Measurements from ENCODE around the gene SLC16A8.

The SLC16A8 gene

DNA sequence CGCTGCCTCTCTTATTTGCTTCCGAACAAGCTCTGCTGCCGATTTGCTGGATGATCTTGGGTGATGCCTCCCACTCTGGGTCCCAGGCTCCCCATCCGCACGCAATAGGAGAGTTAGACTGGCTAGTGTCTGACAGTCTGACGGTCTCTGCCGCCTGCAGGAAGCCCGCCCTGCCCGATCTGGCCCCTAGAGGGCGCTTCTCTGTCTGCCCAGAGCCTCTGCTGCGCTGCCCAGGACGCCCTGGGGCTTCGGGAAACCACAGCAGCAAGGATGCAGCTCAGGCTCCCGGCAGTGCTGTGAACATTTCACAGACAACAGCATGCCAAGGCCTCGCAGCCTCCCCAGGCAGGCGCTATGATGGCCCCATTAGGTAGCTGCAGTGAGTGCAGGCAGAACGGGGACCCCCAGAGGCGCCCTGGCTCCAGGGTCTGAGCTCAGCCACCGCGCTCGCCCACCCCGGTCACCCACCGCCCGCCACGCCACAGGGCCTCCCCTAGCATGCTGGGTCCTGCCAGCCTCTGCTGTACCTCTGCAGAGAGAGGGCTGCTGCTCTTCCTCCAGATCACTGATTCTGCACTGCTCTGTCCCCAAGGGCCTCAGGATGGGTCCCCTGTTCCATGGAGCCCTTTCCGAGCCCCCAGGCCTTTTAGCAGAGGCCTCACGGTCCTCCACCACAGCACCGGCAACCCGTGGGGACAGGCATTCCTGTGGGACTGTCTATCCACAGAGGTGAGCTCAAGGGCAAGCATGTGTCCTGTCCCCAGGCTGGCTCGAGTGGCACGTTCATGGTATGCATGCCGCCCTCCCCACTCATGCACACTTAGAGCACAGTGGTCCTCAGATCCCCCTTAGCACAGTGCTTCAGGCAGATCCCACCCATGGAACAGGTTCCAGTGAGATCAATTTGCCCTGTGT, 30.8 kb upstream of the SLC16A8 start:
- no peak overlapping the region for H3K4me3 ChIP-seq (ENCODE audit: low read depth, low read length)

DNA sequence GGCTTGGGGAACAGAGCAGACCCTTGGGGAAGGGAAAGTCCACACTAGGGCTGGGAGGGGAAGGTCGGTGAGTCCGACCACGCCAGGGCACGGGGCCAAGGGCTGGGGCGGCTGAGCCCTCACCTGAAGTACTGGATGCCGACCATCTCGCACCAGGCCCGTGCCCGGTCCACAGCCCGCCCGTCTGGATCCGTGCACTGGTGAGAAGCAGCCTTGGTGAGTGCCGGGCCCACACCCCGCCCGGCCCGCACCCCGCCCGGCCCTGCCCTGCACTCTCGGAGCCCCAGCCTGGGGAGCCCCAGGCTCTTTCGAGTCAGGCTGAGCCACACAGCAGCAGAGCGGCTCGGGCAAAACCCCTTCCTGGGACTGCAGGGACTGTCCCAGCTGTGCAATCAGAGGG, 28.4 kb upstream of the SLC16A8 start:
- H3K4me3 ChIP-seq (ENCODE audit: low read depth, low read length) = no peak overlapping the region
- no peak for DNase-seq (ENCODE audit: low read depth)

More for the DNA sequence above, 30.8 kb upstream of the SLC16A8 start:
- peak; percentile 45 for DNase-seq (ENCODE audit: low read depth)

DNA sequence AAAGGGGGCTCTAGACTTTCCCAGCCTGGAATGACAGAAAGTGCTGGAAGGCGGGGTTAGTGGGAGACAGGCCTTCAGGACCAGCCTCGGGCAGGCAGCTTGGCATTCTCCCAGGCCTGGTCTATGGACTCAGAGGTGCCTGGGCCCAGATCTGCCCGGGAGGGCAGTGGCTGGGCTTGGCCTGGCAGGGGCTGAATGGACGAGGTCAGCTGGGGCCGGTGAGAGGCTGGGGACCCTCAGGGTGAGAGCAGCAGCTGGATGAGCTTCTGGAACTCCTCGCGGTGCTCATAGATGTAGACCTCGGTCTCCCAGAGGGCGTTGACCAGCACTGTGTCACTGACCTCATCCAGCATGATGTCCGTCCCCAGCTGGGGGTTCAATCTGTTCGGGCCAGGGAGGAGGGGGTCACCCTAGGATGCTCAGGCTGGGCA, 28.0 kb upstream of the SLC16A8 start:
- no peak overlapping the region for H3K4me3 ChIP-seq (ENCODE audit: low read depth, low read length)
- no peak for DNase-seq (ENCODE audit: low read depth)

DNA sequence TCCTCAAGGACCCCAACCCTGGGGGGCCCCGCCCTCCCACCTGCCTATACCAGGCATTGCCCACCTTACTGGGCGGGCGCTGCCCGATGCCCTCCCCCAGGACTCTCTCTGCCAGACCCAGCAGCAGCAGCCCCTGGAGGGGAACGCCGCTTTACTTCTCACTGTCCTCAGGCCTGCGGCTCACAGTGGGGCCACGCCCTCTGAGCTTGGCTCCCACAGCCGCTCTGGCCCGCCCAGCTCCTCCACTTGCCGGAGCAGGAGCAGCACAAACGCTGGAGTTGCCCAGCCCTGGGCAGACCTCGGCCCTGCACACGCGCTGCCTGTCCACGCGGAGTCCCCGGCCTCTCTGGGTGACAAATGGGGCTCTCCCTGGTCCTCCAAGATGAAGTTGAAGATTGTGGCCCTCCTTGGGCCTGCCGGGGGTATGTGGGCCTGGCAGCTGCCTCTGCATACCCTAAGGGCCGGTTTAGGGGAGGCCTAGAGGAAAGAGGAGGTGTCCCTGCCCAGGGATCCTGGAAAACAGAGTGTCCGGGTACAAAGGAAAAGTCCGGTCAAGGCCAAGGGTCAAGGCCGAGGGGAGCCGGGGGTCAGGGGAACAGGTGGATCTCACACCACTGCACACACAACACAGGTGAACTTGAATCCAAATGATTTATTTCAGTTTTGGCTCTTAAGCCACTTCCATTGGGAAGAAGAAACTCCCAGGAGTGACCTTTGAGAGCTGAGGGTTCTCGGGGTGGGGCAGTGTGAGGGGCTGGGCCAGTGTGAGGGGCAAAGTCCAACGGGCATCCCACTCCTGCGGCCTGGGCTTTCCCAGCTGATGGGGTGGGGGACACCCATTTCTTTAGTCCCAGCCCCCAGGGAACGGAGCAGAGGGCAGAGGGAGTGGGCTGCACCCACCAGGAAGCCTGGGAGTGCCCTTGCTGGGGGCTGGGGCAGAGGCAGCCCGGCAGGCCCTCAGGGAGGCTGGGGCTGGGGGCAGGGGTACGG, 27.2 kb upstream of the SLC16A8 start:
- H3K4me3 ChIP-seq (ENCODE audit: low read depth, low read length) = no peak overlapping the region
- DNase-seq (ENCODE audit: low read depth) = no peak

DNA sequence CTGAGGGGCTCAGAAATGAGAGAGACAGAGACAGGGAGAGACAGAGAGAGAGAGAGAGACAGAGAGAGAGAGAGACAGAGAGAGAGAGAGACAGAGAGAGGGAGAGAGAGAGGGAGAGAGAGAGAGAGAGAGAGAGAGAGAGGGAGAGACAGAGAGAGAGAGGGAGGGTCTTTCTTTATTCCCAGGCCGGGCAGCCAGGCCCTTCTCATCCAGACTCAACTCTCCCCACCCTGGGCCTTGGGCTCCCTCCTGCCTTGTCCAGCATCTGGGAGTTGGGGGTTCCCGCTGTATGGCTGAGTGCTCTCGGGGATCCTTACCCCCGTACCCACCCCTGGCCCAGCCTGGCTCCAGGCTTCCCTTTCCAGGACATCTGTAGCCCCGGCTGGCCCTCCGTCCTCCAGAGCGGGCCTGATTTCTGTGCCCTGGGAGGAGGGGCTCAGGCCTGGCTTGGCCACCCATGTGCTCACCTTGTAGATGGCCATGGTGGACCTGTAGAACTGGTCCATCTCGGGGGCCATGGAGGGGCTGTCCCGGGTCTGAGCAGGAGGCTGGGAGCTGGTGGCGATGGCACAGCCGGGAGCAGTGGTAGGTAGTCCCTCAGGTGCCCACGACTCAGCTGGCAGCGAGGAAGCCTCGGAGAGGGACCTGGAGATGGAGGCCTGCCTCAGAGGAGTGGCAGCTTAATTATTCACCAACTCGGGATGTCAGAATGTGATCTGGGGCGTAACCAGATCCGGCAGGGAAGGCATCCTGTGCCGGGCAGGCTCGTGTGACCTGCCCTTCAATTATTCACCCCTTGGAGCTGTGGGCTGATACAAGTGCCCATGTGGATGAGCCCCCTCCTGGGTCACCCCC, 26.3 kb upstream of the SLC16A8 start, which contains the start of gene BAIAP2L2:
Gene BAIAP2L2 (minus strand): TSS at position 677 of the 855 bp plus-strand sequence. CDS start 159 bp downstream, at position 518.
- no peak for DNase-seq (ENCODE audit: low read depth)
- H3K4me3 ChIP-seq (ENCODE audit: low read depth, low read length) = no peak within 1 kb of the TSS

DNA sequence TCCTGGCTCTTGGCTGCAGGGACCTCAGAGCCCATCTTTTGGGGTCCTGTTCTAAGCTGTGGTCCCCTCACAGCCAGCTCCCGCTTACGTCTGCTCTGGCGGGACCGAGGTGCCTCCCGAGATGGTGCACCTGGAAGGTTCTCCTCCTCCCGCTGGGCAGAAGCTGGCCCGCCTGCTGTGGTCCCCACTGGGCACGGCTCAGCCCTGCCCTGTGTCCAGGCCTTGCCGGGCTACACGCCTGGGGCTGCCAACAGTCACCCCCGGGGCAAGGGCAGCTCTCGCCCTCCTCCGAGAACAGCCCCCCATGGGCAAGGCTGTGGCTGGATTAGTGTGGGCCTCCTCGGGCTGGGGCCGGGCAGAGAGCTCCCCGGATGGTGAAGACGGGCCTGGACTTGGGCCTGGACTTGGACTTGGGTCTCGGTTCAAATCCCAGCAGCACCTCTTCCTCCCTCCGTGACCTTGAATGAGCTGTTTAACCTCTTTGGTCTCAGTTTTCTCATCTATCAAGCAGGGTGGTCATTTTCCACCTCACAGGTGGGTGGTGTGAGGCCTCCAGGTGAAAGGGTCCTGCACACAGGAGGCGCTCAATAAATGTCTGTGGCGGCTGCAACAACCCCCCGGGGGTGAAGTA, 25.5 kb upstream of the SLC16A8 start:
- no peak overlapping the region for H3K4me3 ChIP-seq (ENCODE audit: low read depth, low read length)
- no peak for DNase-seq (ENCODE audit: low read depth)

DNA sequence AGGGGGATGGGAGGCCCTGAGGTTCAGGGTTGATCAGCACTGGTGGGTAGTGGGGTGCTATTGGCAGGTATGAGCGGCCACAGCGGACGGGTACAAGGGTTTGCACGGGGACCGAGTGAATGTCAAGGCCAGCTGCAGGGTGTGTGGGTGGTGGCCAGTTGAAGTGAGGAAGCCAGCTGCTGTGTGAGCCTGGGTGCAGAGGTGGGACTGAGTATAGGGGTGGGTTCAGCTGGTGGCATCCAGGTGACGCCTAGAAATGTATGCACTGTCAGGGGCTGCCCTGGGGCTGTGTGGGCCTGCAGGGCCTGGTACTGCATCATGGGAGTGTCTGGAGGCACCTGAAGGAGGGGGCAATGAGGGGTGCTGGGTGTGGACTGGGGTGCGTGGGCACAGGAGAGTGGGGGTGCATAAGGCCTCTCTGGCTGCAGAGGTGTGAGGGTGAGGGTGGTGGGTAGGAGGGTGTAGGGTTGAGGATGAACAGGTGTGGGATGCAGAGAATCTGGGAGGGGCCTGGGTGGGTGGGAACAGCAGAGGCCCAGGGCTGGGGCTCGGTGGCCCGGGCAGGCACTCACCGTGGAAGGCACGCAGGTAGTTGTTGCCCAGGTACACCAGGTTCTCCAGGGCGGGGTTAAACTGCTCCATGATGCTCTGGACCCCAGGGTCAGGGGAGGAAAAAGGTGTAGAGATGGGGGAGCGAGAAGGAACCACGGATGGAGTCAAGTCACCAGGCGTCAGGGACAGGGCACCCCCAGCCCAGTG, 24.8 kb upstream of the SLC16A8 start:
- no peak for DNase-seq (ENCODE audit: low read depth)
- no peak overlapping the region for H3K4me3 ChIP-seq (ENCODE audit: low read depth, low read length)

DNA sequence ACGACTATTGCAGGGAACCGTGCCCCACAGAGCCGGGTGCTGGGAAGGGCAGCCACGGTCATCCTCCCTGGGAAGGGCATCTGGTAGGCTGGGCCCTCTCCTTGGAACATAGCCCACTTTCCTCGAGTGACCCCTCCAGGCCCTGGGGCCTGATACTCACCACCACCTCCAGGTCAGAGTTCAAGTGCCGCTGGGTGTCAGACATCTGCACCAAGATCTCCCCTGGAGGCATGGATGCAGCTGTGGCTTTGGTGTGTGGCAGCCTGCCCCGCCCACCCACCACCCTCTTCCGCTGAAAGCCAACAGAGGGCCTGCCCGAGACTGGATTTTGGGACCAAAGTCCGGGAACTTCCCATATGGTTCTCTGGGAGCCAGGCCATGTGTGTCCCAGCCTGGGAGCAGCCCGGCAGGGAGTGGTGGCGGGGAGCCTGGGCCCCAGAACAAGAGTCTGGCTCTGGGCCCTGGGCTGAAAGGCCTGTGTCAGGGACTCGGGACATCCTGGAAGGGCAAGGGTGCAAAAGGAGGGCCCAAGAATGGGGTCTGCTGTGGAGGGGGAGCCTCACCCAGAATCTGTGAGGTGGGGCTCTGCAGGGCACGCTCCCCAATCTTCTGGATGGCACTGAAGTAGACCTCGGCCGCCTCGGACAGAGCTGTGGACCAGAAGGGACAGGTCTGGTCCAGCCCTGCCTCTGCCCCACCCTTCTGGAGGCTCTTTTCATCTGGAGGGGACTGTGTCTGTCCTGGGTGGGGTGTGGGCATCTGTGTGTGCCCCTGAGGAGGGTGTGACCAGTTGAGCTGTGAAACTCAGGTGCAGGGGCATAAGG, 23.9 kb upstream of the SLC16A8 start:
- DNase-seq (ENCODE audit: low read depth) = no peak
- H3K4me3 ChIP-seq (ENCODE audit: low read depth, low read length) = no peak overlapping the region

DNA sequence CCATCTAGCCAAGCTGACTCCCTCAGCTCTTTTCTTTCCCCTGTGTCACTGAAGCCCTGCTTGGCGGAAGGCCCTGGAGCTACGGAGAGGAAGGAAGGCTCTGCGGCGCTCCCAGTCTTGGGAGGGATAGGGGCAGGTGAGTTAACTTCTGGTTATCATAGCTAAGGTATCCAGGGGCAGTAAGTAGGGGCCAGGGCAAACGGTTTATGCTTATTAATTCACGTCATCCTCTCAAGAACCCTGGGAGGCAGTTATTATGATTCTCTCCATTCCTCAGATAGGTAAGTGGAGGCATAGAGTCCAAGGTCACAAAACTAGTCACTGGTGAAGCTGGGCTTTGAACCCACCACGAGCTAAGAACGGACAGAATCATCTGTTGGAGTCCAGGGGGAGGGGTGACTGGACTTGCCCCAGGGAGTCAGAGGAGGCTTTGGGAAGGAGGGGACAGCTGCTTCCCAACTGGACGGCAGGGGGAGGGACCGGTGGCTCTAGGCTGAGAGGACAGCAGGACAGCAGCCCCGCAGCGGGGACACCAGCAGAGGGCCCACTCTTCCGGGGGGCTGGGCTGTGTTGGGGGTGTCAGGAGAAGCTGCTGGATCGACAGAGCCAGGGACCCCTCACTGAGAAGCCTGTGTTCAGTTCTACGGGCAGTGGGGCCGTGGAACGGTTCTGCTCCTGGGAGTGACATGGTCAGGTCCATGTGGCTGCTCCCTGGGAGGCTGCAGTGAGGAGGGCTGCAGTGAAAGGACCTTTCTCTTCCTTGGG, 23.0 kb upstream of the SLC16A8 start:
- DNase-seq (ENCODE audit: low read depth) = no peak
- H3K4me3 ChIP-seq (ENCODE audit: low read depth, low read length) = no peak overlapping the region

DNA sequence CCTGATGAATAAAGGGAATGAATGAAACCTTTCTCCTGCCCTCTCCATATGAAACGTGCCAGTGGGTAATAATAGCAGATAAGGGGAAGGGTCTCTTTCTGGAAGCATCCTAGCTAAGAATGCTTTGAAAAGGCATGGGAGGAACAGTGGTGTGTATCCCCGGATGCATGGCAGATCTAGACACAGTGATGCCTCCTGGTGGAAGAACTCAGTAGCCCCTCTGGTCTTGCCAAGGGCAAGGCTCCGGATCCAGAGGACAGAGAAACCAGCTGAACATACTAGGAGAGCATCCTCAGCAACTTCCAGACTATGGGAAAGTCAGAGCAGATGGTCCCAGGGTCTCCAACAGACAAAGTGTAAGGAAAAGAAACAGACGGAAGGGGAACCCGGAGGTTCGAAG, 20.1 kb upstream of the SLC16A8 start:
- no peak overlapping the region for H3K4me3 ChIP-seq (ENCODE audit: low read depth, low read length)
- DNase-seq (ENCODE audit: low read depth) = no peak

DNA sequence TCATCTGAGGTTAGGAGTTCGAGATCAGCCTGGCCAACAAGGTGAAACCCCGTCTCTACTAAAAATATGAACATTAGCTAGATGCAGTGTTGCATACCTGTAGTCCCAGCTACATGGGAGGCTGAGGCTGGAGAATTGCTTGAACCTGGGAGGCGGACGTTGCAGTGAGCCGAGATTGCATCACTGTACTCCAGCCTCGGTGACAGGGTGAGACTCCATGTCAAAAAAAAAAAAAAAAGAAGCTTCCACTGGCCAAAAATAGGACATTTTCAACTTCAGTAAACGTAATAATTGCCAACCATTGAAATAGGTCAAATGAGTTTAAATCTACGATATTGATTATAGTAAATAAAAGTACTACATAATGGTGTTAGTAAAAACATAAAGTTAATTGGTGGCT, 19.7 kb upstream of the SLC16A8 start:
- no peak overlapping the region for H3K4me3 ChIP-seq (ENCODE audit: low read depth, low read length)

DNA sequence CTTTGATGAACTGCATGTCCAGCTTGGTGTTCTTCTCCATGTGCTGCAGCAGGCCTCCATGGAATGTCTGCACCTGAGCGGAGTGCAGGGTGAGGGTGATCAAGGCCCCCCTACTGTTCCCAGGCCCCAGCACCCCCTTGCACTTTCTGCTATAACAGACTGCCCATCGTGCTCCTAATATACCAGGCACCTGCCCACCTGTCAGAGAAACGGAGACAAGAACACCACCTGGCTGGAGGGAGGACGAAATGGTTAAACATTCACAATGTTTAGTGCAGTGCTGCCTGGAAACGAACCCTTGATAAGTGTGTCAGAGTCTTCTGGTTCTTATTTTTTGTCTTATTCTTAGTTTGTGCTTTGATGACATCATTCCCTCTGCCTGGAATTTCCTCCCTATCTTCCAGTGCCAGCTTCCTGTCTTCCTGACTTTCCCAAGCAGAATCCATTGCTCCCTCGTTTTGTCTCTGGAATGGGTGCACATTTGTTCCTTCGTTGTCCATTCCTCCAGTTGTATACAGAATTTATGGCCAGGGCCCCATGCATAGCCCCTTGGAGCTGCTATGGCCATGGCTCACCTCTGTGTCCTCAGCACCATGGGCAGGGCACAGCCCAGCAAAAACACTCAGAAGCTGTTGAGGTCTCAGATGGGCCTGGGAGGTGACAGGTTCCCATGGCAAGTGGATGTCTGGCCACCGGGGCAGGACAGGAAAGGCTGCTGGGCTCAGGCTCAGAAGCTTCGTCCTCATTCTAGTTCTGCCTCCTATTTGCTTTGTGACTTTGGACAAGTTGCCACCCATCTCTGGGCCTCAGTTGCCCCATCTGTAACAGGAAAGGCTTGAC, 14.6 kb upstream of the SLC16A8 start:
- H3K4me3 ChIP-seq (ENCODE audit: low read depth, low read length) = no peak overlapping the region
- DNase-seq (ENCODE audit: low read depth) = no peak

More for the DNA sequence above, 19.7 kb upstream of the SLC16A8 start:
- no peak for DNase-seq (ENCODE audit: low read depth)

DNA sequence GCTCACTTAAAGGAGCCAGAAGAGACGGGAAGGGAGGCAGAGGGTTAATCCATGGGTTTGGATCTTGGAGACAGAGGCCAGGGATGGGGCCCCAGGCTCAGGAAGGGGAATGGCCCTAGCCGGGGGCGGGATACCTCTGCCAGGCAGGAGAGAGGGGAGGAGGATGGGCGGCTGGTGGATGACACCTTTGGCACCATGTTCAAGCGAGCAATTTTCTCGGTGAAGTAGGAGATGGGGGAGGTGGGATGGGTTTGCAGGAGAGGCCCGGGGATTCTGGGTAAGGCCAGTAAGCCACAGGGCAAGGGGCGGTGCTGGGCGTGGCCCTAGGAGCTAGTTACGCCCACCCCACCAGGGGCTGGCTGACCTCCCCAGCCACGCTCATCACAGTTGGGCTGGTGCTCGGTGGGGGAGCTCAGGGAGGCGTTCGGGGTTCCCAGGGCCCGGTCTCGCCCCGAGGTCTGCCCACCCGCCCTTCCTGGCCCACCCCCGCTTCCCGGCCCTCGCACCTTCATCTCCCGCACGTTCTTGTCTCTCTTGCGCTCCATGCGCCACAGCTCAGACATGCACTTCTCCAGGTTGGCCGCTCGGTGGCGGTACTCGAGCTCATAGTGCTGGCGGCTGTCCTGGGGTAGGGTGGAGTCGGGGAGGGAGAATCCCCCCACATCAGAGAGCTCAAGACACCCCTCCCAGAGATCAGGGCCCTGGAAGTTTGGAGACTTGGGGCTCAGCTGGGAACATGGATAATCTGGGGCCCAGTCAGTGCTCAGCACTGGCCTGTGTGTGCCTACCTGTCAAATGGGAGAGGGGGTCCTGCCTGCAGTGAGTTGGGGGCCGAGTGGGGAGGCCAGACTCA, 13.8 kb upstream of the SLC16A8 start:
- no peak for DNase-seq (ENCODE audit: low read depth)
- no peak overlapping the region for H3K4me3 ChIP-seq (ENCODE audit: low read depth, low read length)

DNA sequence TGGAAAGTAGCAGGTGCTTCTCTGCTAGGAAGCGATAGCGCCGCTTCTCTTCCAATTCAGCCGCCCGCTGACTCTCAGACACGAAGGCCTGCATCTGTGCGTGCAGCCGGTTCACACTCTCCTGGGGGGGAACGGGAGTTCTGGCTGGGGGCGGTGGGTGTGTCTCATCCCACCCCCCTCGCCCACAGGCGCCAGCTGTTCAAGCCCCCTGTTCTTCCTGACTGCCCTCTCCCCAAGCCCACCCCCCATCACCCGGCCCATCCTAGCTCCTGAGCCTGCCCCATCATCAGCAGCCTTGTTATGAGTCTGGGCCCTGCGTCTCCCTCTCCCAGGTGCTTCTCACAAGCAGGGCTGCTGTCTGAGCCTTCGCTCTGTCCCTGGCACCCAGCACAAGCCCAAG, 13.1 kb upstream of the SLC16A8 start:
- no peak for DNase-seq (ENCODE audit: low read depth)
- H3K4me3 ChIP-seq (ENCODE audit: low read depth, low read length) = no peak overlapping the region

DNA sequence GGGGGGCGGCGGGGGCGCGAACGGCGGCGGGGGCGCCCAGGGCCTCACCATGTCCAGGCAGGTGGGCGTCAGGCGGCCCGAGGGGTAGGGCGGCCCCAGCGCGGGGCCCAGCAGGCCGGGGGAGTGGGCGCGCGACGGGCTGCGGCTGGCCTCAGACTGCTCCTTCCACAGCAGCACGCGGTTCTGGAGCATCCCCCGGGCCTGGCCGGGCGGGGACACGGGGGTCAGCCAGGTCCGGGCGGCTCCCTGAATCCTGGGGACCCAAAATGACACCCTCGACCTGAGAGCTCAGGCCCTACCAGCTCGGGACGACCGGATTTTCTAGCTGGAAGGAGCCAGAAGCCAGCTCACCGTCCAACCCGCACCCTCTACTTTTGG, 5.5 kb upstream of the SLC16A8 start:
- no peak overlapping the region for H3K4me3 ChIP-seq (ENCODE audit: low read depth, low read length)
- no peak for DNase-seq (ENCODE audit: low read depth)
